Mononuclear cell (primary cell): Measurements from ENCODE around the gene MAGEH1. TPM values are rescaled to one million over a fixed set of nuclear protein-coding genes. Genes with fewer than 3 reads are reported as not detected.
A peak's percentile ranks its signal among the peaks of the same experiment; 100 is the strongest.

Experiments
- H3K27me3 ChIP-seq: 2 replicates; pipeline ENCODE4 v1.6.0; 2011; ENCODE audit warnings: low read length, control low read depth; ENCODE audit not compliant: insufficient read depth
- H3K4me1 ChIP-seq: 2 replicates; pipeline ENCODE4 v1.5.1; 2011; ENCODE audit warnings: mild to moderate bottlenecking, low read length, control low read depth; ENCODE audit not compliant: insufficient read depth
- H3K4me3 ChIP-seq: 2 replicates; pipeline ENCODE4 v1.5.1; 2011; ENCODE audit warnings: mild to moderate bottlenecking, low read length, moderate library complexity
- H3K9me3 ChIP-seq: 2 replicates; pipeline ENCODE4 v1.5.1; 2011; ENCODE audit warnings: low read depth, mild to moderate bottlenecking, control low read depth, low read length
- total RNA-seq: library from RNA; depleted of rRNA; stranded (reverse); fragments of >200 nt; gene quantifications from one replicate; pipeline ENCODE4 v1.2.3, GENCODE V29; 2012

MAGEH1 gene
- total RNA-seq, 1 donor: 21.3 TPM

DNA sequence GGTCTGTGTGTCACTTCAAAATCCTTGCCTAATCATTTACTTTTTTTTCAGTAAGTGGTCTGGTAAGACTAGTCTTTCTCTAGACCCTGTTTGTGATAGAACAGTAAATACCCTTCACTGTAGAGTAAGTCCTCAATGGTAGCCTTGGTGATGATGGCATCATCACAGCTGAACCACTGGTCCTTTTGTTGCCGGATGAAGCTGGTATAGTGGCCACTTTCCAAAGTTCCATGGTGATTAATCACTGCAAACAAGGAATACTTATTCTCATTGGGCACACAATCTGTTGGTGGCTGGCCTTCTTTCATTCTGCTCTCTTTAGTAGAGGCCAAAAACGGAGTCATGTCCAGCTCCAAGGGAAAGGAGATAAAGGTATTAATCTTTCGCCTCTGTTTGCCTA lies 34.8 kb downstream of the MAGEH1 start:
- Histone ChIP-seq H3K27me3 (no peaks in the 10 kb centered on the region), H3K9me3 (no peaks in the 10 kb centered on the region), H3K4me1 (peaks cover 6% of the 10 kb centered on the region), H3K4me3 (no peak overlapping the region)

DNA sequence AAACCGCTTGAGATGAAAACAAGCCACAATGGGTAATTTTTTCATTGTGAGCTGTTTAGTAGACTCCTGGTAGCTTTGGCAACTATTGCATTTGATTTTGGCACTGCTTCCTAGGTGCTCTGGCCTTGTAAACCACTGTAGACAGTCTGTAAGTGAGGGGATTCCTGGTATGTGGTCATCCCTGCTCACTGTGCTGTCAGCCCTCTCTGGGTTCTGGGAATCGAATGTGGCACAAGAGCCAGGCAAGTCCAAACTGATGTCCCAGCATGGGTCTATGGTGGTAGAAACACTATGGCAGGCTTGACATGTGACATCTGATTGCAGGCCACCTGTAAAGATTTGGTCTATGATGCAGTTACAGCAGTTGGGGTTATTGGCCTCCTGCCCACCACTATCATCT lies 35.2 kb downstream of the MAGEH1 start:
- H3K4me1 ChIP-seq: peaks cover 6% of the 10 kb centered on the region
- no peaks in the 10 kb centered on the region for H3K27me3 ChIP-seq
- H3K9me3 ChIP-seq: no peaks in the 10 kb centered on the region
- H3K4me3 ChIP-seq: no peak overlapping the region

DNA sequence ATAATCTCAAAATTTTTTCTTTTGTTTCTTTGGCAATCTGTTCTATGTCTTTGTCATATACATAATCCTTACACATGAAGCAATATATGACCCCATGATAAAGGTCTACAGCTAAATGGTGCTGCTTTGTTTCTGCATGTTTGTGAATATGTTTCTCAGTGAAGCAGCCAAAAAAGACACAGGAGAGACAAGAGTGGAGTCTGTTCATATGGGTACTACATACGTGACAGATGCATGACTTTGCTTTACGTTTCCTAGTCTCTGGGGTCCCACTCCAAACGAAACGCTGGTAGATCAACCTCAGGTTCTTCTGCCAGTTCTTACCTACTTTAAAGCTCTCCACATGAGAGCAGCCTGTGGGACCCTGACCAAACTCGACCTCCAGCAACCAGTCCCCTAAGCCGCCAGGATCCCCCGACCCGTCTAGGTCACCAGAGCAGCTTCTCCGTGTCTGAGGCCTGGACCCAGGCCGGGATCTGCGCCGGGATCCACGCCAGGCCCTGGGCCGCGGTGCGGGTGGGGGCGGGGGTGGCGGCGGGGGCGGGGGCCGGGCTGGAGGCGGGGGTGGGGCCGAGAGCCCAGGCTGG lies 36.2 kb downstream of the MAGEH1 start:
- Histone ChIP-seq H3K9me3 (no peaks in the 10 kb centered on the region), H3K4me3 (peak overlapping the region; percentile 69), H3K27me3 (no peaks in the 10 kb centered on the region), H3K4me1 (peaks cover 6% of the 10 kb centered on the region)

DNA sequence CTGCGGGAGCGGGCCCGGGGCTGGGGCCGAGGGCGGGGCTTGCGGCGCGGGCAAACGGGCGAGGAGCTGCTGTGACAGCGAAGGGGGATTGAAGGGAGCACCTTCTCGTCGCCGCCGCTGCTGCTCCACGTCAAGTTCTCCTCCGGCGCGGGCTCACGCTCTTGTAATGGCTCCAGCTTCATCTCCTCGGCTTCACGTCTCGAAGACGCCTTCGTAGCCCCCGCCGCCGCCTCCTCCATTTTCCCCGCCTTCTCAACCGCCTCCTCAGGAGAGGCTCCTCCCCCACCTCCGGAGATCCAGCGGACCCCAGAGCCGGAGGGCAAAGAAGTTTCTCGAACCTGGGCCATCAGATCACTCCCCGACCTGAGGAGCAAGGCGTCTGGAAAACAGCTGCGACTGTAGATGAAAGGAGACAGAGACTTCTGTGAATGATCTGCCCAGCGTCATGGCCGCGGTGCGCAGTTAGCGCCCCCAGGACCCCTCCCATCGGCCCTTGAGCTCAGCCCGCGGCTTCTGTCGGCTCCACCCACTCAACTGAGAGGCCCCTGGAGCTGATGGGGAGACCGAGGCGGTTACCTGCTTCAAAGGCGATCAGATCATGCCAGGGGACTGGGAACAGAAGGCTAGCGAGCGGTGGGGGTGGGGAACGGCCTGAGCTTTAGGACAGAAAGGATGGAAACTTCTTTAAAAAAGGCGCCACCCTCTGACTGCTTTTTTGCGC lies 36.8 kb downstream of the MAGEH1 start:
- Histone ChIP-seq H3K4me3 (peak overlapping the region; percentile 69), H3K9me3 (no peaks in the 10 kb centered on the region), H3K4me1 (peaks cover 6% of the 10 kb centered on the region), H3K27me3 (no peaks in the 10 kb centered on the region)

DNA sequence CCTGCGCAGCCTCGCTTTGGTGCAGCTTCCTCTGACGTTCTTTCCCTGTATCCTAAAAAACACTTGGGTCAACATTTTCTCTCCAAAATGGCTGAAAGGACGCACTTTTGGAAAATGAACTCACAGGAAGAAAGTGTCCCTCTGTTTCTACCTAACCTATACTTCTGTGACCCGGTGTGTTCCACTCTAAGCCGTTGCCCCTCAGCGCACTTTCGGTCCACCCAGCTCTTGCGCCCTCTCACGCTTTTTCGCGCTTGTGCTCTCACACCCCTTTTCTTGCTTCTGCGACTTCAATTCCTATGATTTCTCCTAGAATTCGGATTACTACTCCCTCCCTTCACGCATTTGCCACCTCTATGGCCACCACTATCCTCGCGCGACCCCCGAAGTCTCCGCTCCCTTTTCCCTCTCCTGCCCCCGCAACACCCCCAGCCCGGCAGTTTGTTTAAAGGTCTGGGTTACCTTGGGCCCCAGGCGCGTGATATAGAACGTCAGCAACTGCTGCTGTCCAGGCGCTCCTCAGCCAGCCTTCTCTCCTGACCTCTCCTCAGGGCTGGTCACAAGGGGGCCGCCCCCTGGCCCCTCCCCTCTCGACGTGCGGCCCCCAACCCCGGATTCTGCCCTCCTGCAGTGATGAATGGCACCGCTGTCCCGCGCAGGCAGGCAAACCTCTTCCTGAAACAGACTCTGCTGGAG lies 37.5 kb downstream of the MAGEH1 start, which contains the start of gene USP51:
TSS of gene USP51 (minus strand) at position 535 of the 696 bp plus-strand sequence. CDS start 909 bp downstream, outside the sequence.
- H3K4me3 ChIP-seq: peak within 1 kb of the TSS; percentile 69
- H3K4me1 ChIP-seq: peaks cover 6% of the 10 kb centered on the region
- no peaks in the 10 kb centered on the region for H3K27me3 ChIP-seq
- H3K9me3 ChIP-seq: no peaks in the 10 kb centered on the region

- no peaks in the 10 kb centered on the region for H3K9me3 ChIP-seq
- H3K27me3 ChIP-seq: no peaks in the 10 kb centered on the region
- no peak overlapping the region for H3K4me3 ChIP-seq
- peaks cover 6% of the 10 kb centered on the region for H3K4me1 ChIP-seq
These were observed 38.2 kb downstream of the MAGEH1 start for GRCh38 chrX:55490121-55490520.

- Histone ChIP-seq H3K4me1 (peaks cover 6% of the 10 kb centered on the region), H3K4me3 (no peak overlapping the region), H3K27me3 (no peaks in the 10 kb centered on the region), H3K9me3 (no peaks in the 10 kb centered on the region)
These were observed 39.0 kb downstream of the MAGEH1 start for GRCh38 chrX:55490974-55491373.

Other genes starting within 250 kb of the MAGEH1 start
- gene PAGE5, start 231.8 kb upstream of the MAGEH1 start, total RNA-seq: 1.5 TPM
- not detected for gene PAGE3, start 187.2 kb upstream of the MAGEH1 start, total RNA-seq
- 3.3 TPM for gene USP51, start 37.7 kb downstream of the MAGEH1 start, total RNA-seq
- gene FOXR2, start 171.3 kb downstream of the MAGEH1 start, total RNA-seq: not detected